HG03095 (cell line): ENCODE measurements around the gene SULT1A2.
"Not testable (repeated sequence)": the region's sequence is repeated elsewhere in the genome, so short reads cannot be mapped to it uniquely, and the experiment has no call there.

ENCODE experiments used
- ATAC-seq: cut with Tn5 transposase; IDR thresholded peaks from one replicate; pipeline ENCODE4 v1.9.1; 2021; ENCODE audit warnings: moderate library complexity; ENCODE audit not compliant: unreplicated experiment

The SULT1A2 gene

DNA sequence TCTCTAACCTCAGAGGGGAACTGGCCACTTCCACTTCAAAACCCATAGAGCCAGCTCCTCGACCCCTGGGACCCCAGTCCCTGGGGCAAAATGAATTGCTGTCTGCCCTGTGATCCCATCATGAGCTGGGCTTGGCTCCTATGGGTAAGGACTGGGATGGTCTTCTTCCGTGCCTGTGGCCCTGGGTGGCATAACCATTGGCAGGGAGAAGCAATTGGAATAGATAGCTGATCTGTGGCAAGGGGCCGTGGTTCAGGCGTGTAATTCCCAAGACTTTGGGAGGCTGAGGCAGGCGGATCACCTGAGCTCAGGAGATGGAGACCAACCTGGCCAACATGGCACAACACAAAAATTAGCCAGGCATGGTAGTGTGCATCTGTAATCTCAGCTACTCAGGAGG is 4.3 kb downstream of the SULT1A2 start:
- no peak for ATAC-seq

DNA sequence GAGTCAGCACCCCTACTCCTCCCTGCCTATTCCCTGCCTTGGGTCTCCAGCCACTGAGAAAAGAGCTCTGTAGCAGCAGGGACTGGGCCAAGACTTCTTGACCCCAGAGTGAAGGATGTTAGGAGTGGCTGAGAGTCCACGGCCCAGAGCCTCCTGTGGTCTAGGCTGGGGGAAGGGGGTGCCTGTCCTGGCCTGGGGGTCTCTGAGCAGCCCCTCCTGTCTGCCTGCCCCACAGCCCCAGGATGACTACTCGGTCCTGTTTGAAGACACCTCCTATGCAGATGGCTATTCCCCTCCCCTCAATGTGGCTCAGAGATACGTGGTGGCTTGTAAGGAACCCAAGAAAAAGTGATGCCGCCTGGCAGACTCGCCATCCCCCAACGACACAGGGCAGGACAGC is 5.5 kb downstream of the SULT1A2 start:
- ATAC-seq = no peak

DNA sequence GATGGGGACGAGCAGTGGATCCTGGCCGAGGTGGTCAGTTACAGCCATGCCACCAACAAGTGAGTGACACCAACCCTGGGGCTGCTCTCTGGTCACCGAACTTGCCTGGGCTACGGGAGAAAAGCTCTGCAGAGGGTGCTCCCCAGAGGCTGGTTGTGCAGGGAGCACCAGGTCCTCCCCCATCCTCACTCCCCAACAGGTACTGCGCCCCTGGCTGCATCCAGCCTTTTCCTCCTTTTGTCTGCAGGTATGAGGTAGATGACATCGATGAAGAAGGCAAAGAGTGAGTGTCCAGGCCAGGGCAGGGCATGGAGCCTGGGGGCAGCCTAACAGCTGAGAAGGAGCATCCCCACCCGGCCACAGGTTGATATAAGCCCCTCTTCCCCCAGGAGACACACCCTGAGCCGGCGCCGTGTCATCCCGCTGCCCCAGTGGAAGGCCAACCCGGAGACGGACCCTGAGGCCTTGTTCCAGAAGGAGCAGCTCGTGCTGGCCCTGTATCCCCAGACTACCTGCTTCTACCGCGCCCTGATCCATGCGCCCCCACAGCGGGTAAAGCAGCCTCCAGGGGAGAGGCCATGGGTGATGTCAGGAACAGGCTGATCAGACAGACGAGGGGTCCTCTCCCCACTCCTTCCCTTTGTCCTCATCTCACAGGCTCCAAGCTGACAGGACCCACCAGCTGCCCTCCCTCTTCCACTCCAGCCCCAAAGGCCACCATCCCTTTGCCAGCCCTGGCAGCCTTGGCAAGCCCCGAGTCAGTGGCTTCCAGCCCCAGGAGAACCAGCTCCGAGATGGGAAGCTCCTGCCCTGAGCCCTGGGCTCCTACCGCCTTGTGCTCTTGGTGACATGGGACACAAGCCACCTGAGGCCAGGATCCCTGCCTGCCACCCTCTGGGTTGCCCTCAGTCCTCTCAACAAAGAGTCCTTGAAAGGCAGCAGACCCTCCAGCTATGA is 6.2 kb downstream of the SULT1A2 start:
- no peak for ATAC-seq

DNA sequence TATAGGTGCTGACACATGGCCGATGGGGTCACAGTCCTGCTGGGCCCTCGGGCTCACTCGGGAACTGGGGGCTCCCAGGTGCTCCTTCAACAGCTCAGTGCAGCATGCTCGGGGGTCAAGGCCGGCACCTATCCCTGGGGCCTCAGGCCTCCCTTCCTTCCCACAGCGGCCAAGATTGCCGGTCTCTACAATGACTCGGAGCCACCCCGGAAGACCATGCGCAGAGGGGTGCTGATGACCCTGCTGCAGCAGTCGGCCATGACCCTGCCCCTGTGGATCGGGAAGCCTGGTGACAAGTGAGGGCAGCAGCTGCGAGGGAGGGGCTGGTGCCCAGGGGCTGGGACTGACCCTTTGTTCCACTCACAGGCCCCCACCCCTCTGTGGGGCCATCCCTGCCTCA is 6.9 kb downstream of the SULT1A2 start:
- ATAC-seq = no peak

DNA sequence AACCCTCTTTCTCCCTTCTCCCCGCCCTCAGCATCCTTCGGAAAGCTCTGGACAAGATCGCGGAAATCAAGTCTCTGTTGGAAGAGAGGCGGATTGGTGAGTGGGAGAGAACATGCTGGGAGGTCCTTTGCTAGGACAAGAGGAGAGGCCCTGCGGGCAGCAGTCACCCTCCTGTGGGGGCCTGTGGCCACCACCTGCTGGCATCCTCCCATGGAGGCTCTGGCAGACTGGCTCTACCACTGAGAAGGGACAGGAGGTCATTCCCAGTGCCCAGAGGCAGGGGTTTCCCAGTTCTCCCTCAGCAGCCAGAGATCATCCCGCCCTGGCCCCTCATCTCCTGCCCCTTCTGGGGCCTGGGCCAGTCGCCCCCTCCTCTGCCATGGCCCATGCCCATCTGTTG is 7.8 kb downstream of the SULT1A2 start:
- ATAC-seq = no peak

DNA sequence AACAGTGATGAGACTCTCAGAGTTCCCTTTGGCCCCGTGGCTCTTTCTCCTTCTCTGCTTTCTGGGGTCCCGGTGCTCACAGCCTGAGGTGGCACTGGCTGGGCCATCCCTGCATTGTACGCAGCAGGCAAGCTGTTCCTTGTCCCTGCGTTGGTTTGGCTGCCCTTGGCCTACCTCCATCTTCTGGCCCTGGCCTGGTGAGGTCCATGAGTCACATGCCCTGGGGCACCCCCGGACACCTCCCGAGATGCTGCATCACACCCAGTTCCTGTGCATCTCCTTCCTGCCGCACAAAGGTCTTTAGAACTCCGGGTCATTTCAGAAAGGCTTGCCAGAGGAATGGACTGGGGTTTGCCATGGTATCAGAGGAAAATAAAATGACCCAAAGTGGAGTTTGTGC is 9.5 kb downstream of the SULT1A2 start:
- no peak for ATAC-seq

DNA sequence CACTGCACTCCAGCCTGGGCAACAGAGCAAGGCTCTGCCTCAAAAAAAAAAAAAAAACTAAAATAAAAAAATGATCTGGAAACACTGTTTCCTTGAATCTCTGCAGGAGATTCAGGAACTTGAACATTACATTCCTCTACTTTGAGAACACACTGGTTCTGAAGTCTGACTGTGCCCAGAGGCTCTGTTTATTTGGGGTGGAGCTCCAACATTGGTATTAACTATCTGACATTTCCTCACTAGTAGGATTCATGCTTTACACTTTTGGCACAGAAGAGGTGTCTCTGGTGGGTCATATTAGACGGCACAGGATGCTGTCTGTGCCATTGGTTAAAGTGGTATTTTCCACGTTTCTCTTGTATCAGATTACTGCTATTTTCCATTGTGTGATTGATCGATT is 10.4 kb downstream of the SULT1A2 start:
- ATAC-seq = no peak

DNA sequence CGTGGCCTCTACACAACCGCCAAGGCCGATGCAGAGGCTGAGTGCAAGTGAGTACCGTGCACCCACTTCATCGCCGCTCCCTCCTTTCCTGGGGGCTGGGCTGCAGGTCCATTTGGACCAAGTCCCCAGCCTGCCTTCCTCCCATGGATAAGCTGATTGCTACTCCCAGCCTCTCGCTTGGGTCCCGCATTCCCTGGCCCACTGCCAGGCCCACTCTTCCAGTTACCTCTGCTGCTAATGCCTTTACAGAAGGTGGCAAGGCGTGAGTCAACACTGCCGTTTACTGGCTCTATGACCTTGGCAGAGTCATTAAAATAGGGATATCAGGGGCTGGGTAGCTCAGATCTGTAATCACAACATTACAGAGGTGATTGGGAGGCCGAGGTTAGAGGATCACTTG is 11.2 kb downstream of the SULT1A2 start:
- ATAC-seq = no peak

DNA sequence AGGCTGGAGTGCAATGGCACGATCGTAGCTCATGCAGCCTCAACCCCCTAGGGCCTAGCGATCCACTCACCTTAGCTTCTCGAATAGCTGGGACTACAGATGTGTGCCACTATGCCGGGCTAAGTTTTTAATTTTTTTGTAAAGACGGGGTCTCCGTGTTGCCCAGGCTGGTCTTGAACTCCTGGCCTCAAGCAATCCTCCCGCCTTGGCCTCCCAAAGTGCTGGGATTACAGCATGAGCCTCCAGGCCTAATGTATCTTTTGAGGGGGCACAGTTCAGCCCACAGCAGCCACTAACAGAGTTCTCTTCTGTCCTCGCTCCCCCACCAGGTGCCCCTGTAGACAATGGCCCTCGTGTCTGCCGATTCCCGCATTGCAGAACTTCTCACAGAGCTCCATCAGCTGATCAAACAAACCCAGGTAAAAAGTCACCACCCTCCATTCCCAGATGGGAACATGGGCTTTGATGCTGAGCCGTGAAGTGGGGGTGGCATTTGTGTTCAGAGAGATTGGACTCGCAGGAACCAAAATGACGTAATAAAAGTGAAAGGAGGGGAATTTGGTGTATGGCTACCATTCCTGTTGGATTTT is 16.0 kb downstream of the SULT1A2 start:
- no peak for ATAC-seq

DNA sequence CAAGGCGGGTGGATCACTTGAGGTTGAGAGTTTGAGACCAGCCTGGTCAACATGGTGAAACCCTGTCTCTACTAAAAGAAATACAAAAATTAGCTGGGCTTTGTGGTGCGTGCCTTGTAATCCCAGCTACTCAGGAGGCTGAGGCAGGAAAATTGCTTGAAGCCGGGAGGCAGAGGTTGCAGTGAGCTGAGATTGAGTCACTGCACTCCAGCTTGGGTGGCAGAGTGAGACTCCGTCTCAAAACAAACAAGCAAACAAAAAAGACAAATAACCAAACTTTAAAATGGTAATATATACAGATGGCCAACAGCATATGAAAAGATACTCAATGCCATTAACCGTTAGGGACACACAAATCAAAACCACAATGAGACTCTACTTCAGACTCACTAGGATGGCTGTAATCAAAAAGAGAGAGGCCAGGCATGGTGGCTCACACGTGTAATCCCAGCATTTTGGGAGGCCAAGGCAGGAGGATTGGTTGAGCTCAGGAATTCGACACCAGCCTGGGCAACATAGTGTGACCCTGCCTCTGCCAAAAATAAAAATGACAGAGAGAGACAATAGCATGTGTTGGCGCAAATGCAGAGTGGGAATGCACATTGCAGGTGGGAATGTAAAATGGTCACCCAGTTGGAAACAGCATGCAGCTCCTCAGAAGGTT is 21.3 kb downstream of the SULT1A2 start:
- ATAC-seq = no peak

DNA sequence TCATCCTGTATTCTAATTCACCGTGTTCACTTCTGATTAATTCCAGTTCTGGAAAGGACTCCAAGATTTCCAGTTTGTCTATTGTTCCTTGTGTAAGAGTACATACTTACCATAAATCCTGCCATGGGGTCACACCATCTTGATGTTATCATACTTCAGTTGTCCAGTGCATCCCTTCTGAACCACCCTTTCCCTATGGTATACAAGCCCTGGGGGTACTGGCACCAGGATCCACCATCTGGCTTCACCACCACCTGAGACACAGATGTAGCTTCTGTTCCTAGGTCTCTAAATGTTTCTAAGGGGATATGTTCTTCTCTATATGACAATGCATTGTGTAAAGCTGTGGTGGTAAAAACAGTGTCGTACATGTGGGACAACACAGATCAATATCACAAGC is 21.9 kb downstream of the SULT1A2 start:
- ATAC-seq = no peak

DNA sequence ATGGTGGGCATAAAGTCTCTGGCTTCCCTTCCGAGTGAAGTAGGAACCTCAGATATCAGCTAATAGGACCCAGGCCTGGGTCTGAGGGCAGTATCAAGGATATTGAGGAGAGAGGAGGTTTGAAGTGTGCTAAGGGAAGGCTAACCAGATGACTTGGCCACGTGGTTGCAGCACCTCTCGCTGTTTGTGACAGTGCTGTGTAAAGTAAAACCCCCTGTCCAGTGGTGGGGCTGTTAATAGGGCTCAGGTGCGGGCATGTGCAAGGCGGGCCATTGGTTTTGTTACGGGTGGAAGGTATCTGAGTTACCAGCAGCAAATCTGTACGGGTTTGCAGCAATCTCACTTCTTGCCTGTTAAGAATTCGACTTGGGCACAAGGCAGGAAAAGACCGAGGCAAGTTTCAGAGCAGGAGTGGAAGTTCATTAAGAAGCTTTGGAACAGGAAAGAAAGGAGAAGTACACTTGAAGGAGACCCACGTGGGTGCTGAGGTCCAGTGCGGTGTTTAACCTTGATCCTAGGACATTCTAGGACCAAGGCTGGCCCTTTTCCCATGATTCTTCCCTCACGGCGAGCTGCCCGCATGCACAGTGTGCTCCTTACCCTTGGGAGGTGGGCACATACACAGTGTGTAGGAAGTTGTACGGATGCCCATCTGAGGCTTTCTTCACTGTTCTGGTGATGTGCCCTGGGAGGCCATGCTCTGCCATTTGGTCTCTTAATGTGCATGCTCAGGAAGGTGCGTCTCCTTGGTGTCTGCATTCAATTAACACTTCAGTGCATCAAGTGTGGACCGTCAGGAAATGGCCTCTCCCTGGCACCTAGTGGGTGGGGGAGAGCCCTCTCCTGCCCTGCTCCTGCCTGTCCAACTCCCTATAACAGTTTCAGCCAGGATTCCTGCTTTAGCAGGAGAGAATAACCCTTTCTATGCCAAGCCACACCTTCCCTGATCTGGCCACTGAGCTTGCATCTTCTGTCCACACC is 22.8 kb downstream of the SULT1A2 start:
- no peak for ATAC-seq

DNA sequence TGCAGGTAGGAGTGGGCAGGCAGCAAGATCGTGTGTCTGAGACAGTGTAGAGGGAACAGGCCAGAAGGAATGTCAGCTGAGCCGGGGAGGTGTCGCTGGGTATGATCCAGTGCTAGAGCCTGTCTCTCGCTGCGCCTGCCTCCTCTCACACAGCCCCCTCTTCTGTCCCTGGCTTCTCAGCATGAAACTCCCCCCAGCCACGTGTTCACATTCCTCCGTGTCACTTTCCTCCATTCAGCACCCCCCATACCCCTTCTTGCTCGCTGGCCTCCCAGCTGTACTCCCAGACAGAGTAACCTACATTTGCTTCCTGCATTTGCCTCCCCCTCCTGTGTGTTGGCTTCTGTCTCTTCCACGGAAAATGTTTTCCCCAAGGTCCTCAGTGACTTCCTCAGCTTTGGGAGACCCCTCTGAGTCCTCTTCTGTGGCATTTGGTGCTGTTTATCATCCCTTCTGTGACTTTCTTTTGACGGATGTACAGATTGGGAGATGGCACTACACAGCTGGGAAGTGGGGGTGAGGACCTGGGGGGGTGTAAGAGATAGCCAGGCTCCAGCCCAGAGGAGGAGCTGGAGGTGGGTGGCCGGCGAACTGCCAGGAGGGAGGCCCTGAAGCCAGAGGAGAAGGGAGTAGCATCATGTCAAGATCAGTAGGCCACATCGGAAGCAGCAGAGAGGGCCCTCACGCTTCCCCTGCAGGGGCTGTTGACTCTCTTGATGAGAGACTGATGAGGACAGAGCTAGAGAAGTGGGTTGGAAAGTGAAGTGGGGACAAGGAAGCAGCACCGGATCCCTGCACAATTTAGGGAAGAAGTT is 23.9 kb downstream of the SULT1A2 start:
- no peak for ATAC-seq

DNA sequence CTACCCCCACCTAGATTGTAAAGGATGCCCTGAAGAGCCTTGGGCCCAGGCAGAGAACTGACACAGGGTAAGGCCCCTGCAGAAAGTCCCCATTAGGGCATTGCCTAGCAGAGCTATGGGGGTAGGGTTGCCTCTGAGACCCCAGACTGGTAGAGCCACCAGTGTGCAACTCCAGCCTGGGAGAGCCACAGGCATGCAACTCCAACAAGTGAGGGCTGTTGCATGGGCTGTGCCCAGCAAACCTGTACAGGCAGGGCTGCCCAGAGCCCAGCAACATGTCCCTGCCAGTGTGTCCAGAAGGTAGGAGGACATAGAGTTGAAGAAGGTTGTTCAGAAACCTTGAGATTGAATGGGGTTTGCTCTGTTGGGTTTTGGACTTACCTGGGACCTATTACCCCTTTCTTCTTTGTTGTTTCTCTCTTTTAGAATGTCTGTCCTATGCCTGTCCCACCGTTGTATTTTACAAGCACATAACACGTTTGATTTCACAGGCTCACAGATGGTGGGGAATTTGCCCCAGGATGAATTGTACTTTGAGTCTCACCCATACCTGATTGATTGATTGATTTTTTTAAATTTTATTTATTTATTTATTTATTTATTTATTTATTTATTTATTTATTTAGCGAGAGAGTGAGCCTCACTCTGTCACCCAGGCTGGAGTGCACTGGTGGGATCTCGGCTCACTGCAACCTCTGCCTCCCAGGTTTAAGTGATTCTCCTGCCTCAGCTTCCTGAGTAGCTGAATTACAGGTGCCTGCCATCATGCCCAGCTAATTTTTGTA is 26.7 kb downstream of the SULT1A2 start:
- ATAC-seq = no peak

DNA sequence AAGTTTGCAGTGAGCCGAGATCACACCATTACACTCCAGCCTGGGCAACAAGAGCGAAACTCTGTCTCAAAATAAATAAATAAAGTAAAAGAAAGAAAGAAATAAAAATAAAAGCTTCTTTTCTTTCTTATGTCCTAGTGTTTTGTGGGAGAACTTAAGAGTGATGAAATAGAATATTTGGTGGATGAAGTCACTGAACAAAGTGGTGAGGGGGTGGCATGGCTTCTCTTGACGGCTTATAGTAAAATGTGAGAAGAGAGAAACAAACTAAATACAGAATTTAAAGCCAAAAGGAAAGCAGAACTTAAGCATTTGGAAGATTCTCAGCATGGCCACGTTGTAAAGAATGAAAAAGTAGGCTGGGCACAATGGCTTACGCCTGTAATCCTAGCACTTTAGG is 27.8 kb downstream of the SULT1A2 start:
- ATAC-seq = no peak

DNA sequence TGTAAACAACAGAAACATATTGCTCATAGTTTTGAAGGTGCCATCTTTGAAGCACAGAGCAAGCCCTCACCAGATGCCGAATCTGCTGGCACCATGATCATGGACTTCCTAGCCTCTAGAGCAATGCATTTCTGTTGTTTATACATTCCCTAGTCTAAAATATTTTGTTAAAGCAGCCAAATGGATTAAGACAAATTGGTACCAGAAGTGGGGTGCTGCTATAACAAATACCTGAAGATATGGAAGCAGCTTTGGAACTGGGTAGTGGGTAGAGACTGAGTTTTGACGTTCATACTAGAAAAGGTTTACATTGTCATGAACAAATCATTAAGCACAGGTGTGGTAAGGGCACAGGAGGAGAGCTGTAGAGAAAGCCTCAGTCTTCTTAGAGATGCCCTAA is 29.6 kb downstream of the SULT1A2 start:
- ATAC-seq = no peak

DNA sequence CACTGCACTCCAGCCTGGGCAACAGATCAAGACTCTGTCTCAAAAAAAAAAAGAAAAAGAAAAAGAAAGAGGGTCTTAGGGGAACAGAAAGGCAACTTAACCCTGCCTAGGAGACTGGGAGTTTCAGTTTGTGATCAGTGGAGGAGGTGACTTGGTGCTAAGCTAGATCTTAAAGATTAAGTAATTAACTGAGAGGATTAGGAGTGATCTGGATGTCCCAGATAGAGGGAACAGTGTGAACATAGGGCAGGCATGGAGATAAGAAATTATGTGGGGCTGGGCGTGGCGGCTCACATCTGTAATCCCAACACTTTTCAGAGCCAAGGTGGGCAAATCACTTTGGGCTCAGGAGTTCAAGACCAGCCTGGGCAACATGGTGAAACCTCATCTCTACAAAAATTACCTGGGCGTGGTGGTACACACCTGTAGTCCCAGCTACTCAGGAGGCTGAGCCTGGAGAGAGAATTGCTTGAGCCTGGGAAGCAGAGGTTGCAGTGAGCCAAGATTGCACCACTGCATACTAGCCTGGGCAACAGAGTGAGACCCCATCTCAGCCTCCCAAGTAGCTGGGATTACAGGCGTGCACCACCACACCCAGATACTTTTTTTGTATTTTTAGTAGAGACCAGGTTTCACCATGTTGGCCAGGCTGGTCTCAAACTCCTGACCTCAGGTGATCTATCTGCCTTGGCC is 30.5 kb downstream of the SULT1A2 start:
- not testable (repeated sequence) for ATAC-seq

DNA sequence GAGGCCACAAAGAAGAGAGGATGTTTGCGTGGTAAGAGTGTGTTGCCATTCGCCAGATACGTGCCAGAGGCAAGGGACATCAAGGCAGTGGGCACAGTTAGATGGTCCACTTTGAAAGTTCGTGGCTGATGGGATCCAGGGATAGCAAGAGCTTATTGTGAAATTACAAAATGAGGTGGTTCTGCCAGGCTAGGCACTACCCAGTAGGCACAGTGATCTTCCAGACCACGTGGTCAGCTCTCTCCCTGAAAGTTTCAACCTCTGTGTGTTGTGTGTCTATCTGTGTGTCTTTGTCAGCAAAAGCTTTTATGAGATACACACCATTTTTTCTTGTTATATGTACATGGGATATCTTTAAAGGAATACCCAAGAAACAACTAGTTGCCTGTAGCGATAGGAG is 33.6 kb downstream of the SULT1A2 start:
- ATAC-seq = no peak

DNA sequence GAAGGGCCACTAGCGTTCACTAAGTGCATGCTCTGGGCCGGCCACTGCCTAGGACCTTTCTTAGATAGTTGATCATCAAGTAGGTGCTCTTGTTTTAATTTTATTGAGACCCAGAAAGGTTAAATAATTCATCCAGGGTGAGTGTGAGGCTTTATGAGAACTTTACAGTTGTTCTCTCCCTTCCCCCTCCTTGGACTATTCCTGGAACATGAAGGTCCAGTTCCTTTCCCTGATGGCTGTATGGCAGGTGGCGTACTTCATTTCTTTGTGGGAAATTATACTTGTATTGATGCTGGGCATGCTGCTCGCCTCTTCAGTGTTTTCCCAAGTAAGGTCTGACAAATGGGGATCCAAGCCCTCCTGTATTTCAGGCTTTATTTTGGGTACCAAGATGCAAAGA is 34.7 kb downstream of the SULT1A2 start:
- no peak for ATAC-seq
